Stimulated activated CD8-positive, alpha-beta memory T cell treated with anti-CD3 and anti-CD28 coated beads, Interleukin-15, amount 100 ng/mL, for 24 hours (primary cell): Measurements from ENCODE around the gene VIPR1.
"Not testable (repeated sequence)": the region's sequence is repeated elsewhere in the genome, so short reads cannot be mapped to it uniquely, and the experiment has no call there.

Source experiments
- DNase-seq: peaks from one replicate; pipeline ENCODE4 v3.0.0-alpha.2; 2020; ENCODE audit warnings: low read depth

Gene VIPR1

GRCh38 chr3:42535981-42536784 is 33.7 kb downstream of the VIPR1 start:
- no peak for DNase-seq

- DNase-seq, result no peak
Measured at GRCh38 chr3:42537350-42537749, 34.9 kb downstream of the VIPR1 start.

DNA sequence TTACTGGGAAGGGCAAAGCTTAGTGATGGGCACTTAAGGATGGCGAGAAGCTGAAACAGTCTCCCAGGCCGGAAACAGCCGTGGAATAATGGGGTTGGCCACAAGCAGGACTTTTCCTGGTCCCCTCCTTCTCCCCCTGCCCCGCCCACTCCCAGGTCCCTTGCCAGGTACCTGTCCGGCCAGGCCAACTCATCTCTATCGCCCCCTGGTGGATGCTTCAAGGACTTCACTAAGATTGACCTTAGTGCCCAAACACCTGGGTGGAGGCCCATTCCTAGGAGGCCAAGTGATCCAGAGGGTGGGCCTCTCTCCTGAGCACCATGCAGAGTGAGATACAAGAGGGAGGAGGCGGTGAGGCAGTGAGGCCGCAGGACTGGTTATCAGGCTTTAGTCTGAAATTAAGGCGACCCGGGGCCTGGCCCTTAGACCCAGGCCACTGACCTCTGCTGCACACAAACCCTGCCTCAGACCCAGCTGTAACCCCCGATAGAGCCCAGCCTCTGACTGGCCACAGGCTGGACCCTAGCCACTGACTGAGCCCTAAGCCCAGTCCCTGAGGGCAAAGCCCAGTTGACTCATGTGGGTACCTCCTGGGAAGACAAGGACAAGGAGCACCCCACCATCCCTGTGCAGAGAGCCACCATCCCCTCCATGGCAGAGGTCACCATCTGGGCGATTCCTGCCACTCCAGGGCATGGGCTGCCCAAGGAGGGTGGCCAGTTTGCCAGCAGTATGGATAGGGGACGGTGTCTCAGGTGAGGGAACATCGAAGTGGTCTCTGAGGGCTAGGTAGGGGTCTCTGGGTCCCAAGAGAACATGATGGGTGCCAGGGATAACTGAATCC is 37.6 kb downstream of the VIPR1 start:
- peak; percentile 22 for DNase-seq

GRCh38 chr3:42541079-42541478 is 38.6 kb downstream of the VIPR1 start:
- no peak for DNase-seq

GRCh38 chr3:42544492-42545283 is 42.2 kb downstream of the VIPR1 start:
- DNase-seq, result no peak

- DNase-seq, result no peak
Measured at GRCh38 chr3:42545284-42545900, 42.9 kb downstream of the VIPR1 start.

DNA sequence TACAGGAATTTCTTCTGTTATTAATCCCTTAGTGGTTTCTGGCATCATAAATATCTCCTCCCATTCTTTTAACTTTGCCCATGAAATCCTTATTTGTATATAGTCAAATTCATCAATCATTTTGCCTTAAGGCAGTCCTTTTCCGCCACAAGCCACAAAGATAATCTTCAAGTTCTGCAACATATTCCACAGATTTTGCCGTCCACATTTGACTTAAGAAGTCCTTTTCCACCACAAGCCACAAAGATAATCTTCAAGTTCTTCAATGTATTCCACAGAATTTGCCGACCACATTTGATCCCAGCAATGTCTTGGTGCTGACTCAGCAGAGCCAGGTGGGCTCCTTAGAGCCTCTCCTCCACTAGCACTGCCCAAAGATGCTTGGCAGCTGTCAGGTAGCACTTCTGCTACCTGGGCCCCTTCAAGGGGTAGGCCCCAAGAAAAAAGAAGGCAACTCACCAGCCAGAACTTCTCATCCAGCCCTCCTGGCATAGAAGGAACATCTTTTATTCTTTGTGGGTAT is 44.3 kb downstream of the VIPR1 start:
- DNase-seq, result no peak

GRCh38 chr3:42547401-42547945 is 45.0 kb downstream of the VIPR1 start:
- peak; percentile 40 for DNase-seq

DNA sequence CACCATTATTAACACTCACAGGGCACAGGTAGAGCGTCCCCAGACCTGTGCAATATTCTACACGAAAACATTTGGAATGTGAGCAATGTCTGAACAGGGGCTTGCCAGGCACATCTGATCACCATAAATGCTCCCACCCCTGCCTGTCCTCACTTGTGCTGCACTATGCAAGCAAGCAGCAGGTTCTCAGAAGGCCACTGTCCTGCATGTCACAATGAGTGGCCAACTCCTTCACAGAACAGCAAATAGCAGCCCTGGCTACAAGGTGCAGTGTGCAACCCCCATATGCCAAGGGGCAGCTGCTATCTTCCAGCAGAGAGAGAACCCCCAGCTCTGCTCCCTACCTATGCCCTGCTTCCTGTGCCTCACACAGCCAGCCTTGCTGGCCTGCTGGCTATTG is 46.7 kb downstream of the VIPR1 start:
- DNase-seq, result no peak

GRCh38 chr3:42550250-42550649 is 47.8 kb downstream of the VIPR1 start:
- DNase-seq, result no peak

GRCh38 chr3:42552830-42553229 is 50.4 kb downstream of the VIPR1 start:
- no peak for DNase-seq

DNA sequence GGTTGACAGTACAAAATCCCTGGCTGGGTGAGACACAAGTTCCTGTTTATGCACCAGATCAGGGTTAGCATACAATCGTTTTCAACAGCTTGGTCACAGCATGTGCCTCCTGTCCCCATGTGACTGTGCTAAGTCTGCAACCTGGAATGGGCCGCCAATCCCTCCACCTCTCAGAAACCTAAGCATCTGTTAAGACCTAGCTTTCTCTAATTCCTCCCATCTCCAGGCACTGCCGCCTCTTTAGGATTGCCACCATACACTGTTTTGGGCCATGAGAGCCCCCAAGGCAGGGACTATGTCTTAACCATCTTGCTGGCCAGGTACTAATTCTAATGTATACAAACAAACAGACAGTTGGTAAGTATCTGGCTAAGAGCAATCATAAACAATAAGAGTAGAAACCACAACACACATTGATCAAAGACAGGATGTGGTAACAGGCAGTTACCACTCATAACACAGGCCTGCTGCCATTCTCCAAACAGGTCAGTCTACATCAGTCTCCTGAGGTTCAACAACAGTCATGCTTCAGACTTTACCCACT is 53.7 kb downstream of the VIPR1 start:
- DNase-seq, result no peak

DNA sequence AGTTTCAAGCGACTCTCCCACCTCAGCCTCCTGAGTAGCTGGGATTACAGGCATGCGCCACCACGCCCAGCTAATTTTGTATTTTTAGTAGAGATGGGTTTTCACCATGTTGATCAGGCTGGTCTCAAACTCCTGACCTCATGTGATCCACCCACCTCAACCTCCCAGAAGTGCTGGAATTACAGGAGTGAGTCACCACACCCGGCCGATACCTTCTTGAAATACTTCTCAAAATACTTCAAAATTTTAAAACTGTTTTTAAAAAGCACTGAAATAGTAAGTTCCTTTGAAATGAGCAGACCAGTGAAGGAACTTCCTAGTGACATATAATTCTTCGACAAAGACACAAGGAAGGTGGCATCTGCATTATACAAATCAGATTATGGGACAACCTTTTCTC is 54.4 kb downstream of the VIPR1 start:
- not testable (repeated sequence) for DNase-seq

- DNase-seq, result no peak
Measured at GRCh38 chr3:42557854-42558253, 55.4 kb downstream of the VIPR1 start.

- DNase-seq, result no peak
Measured at GRCh38 chr3:42562047-42562907, 59.8 kb downstream of the VIPR1 start.

DNA sequence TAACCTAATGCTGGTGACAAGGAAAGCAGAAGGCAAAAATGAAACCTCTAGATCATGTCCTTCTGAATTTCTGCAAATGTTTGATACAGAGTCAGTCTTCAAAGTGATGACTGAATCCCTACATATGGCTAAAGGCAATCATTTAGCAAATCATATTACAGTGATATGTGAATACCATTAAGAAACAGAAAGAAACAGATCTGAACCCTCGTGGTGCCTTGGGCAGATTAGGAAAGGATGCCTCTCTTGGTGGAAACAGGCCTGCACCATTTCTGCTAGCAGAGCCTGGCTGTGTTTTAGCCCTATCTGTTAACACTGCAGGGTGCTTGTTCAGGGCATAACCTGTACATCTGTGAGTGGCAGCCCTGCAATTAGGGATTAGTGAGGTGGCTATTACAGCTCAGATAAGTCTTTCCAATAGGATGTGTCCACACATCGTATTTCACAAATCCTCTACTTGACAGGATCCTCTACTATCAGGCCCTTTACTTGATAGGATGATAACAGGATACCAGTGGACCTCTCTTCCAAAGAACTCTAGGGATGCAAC is 67.2 kb downstream of the VIPR1 start:
- DNase-seq, result no peak

- no peak for DNase-seq
Measured at GRCh38 chr3:42572278-42572677, 69.8 kb downstream of the VIPR1 start.

- no peak for DNase-seq
Measured at GRCh38 chr3:42575137-42575741, 72.8 kb downstream of the VIPR1 start.

DNA sequence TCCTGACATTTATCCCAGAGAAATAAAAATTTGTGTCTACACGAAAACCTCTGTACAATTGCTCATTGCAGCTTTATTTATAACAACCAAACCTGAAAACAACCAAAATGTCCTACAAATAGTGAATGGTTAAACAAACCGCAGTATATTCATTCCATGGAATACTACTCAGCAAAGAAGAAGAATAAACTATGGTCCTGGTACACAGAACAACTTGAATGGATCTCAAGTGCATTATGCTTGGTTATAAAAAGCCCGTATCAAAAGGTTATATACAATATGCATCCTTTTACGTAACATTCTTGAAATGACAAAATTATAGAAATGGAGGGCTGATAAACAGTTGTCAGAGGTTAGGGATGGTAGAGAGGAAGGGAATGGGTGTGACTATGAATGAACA is 75.6 kb downstream of the VIPR1 start:
- no peak for DNase-seq
